Measurements from ENCODE around the gene PSME3IP1. TPM values are rescaled to one million over a fixed set of nuclear protein-coding genes. Genes with fewer than 3 reads are reported as not detected.

PSME3IP1 gene
- total RNA-seq, 3 donors from 2014 or later (not counting 1 experiment from before 2014, with no cell fraction given) = 129 to 148 (median 133) TPM

- Mint-ChIP-seq H3K9me3 (no peaks in the 10 kb centered on the region), H3K4me1 (peaks cover 45 to 47% of the 10 kb centered on the region in 2 donors), H3K4me3 (peak overlapping the region; percentile 100), H3K36me3 (no peaks in the 10 kb centered on the region), H3K27ac (peak overlapping the region; percentile 98 to 99), H3K27me3 (ENCODE audit: low read depth in 2 of 2) (no peaks in the 10 kb centered on the region)
- Histone ChIP-seq H3K27me3 (ENCODE audit: control insufficient read depth, insufficient read depth, low read length) (no peaks in the 10 kb centered on the region), H3K36me3 (ENCODE audit: control insufficient read depth, insufficient read depth, low read length) (no peaks in the 10 kb centered on the region), H3K9me3 (ENCODE audit: control insufficient read depth, insufficient read depth, low read length) (no peaks in the 10 kb centered on the region), H3K4me3 (ENCODE audit: low read length) (peak overlapping the region; percentile 98), H3K27ac (ENCODE audit: low read length) (peak overlapping the region; percentile 96), H3K4me1 (ENCODE audit: control insufficient read depth, insufficient read depth, low read length) (peaks cover 21% of the 10 kb centered on the region)
- 1% methylated on average over 24 of the region's 28 CpGs for WGBS (ENCODE audit: insufficient coverage)
- ATAC-seq (no peak), DNase-seq (peak; percentile 17 to 56)
- no peak for TF ChIP-seq CTCF (IDR thresholded peaks at IDR 0.05)
- intact Hi-C loops (cut with micrococcal nuclease) = loop anchor here (2.0 to 5.0 kb wide), 4 partner anchors 58 to 550 kb away; partner anchors contain the start of genes ARL2BP and KATNB1
These were observed 1.3 kb upstream of the PSME3IP1 start for GRCh38 chr16:57186872-57187854.

- no peaks in the 10 kb centered on the region for H3K27me3 Mint-ChIP-seq (ENCODE audit: low read depth in 2 of 2)
- peak overlapping the region; percentile 98 to 99 for H3K27ac Mint-ChIP-seq
- H3K9me3 Mint-ChIP-seq = no peaks in the 10 kb centered on the region
- peak overlapping the region; percentile 100 for H3K4me3 Mint-ChIP-seq
- under 1% methylated on average over 37 of the region's 37 CpGs for WGBS (ENCODE audit: insufficient coverage)
- peak overlapping the region; percentile 94 for H3K27ac ChIP-seq (ENCODE audit: low read length)
- intact Hi-C loops (cut with micrococcal nuclease) = loop anchor here (5.0 kb wide), 2 partner anchors 103 to 552 kb away; partner anchors contain the start of gene KATNB1
- peak in 1 of 2 donors; percentile 67 for DNase-seq
- H3K4me1 ChIP-seq (ENCODE audit: control insufficient read depth, insufficient read depth, low read length) = peaks cover 21% of the 10 kb centered on the region
- no peaks in the 10 kb centered on the region for H3K9me3 ChIP-seq (ENCODE audit: control insufficient read depth, insufficient read depth, low read length)
- peaks cover 47 to 52% of the 10 kb centered on the region in 2 donors for H3K4me1 Mint-ChIP-seq
- ATAC-seq = peak; percentile 14 to 18 (median 15)
- TF ChIP-seq CTCF (IDR thresholded peaks at IDR 0.05) = no peak
- no peaks in the 10 kb centered on the region for H3K27me3 ChIP-seq (ENCODE audit: control insufficient read depth, insufficient read depth, low read length)
- no peaks in the 10 kb centered on the region for H3K36me3 ChIP-seq (ENCODE audit: control insufficient read depth, insufficient read depth, low read length)
- no peaks in the 10 kb centered on the region for H3K36me3 Mint-ChIP-seq
- peak overlapping the region; percentile 98 for H3K4me3 ChIP-seq (ENCODE audit: low read length)
These were observed 344 bp downstream of the PSME3IP1 start for GRCh38 chr16:57185446-57185944.

GRCh38 chr16:57184887-57185445 is 873 bp downstream of the PSME3IP1 start:
- intact Hi-C loops (cut with micrococcal nuclease) = loop anchor here (5.0 kb wide), 2 partner anchors 103 to 552 kb away; partner anchors contain the start of gene KATNB1
- no peak for TF ChIP-seq CTCF (IDR thresholded peaks at IDR 0.05)
- ATAC-seq = no peak

More at GRCh38 chr16:57184887-57185445, 873 bp downstream of the PSME3IP1 start:
- DNase-seq = no peak
- peak overlapping the region; percentile 100 for H3K4me3 Mint-ChIP-seq
- no peaks in the 10 kb centered on the region for H3K9me3 Mint-ChIP-seq
- Histone ChIP-seq H3K36me3 (ENCODE audit: control insufficient read depth, insufficient read depth, low read length) (no peaks in the 10 kb centered on the region), H3K4me1 (ENCODE audit: control insufficient read depth, insufficient read depth, low read length) (peaks cover 21% of the 10 kb centered on the region), H3K27ac (ENCODE audit: low read length) (peak overlapping the region; percentile 94), H3K4me3 (ENCODE audit: low read length) (peak overlapping the region; percentile 98), H3K9me3 (ENCODE audit: control insufficient read depth, insufficient read depth, low read length) (no peaks in the 10 kb centered on the region), H3K27me3 (ENCODE audit: control insufficient read depth, insufficient read depth, low read length) (no peaks in the 10 kb centered on the region)
- WGBS (ENCODE audit: insufficient coverage) = 36% methylated on average over 15 of the region's 15 CpGs
- peak overlapping the region; percentile 98 to 99 for H3K27ac Mint-ChIP-seq
- H3K27me3 Mint-ChIP-seq (ENCODE audit: low read depth in 2 of 2) = no peaks in the 10 kb centered on the region
- no peaks in the 10 kb centered on the region for H3K36me3 Mint-ChIP-seq
- peaks cover 47 to 52% of the 10 kb centered on the region in 2 donors for H3K4me1 Mint-ChIP-seq

Data from natural killer cell (primary cell).